Measurements from ENCODE around the gene HSDL1. TPM values are rescaled to one million over a fixed set of nuclear protein-coding genes. Genes with fewer than 3 reads are reported as not detected.

HSDL1 gene
- total RNA-seq, 3 donors from 2014 or later: 7.2 to 21.3 (median 11.0) TPM

GRCh38 chr16:84190731-84191388 lies 45.9 kb upstream of the HSDL1 start, which contains the start of gene ADAD2:
Gene ADAD2 (plus strand): TSS chr16:84191157. CDS start chr16:84191231, 74 bp downstream.
- DNase-seq: no peak
- intact Hi-C loops (cut with DNase I, micrococcal nuclease): no loop called here
- H3K4me3 ChIP-seq: no peak within 1 kb of the TSS
- H3K4me1 ChIP-seq (ENCODE audit: low read depth): peaks cover 4% of the 10 kb centered on the region
- H3K9me3 ChIP-seq: no peaks in the 10 kb centered on the region
- no peak for ATAC-seq
- no peak for TF ChIP-seq CTCF (IDR thresholded peaks at IDR 0.05)
- no peaks in the 10 kb centered on the region for H3K36me3 ChIP-seq (ENCODE audit: low read depth)

- TF ChIP-seq CTCF (IDR thresholded peaks at IDR 0.05): peak; percentile 97
Measured at GRCh38 chr16:84186685-84187437, 41.9 kb upstream of the HSDL1 start, which contains the start of gene TAF1C. Gene TAF1C (minus strand): TSS chr16:84187057. CDS start chr16:84184988, 2,069 bp downstream.

GRCh38 chr16:84184775-84185174 lies 39.8 kb upstream of the HSDL1 start:
- no peaks in the 10 kb centered on the region for H3K9me3 ChIP-seq
- peaks cover 9% of the 10 kb centered on the region for H3K4me1 ChIP-seq (ENCODE audit: low read depth)
- no peaks in the 10 kb centered on the region for H3K36me3 ChIP-seq (ENCODE audit: low read depth)
- intact Hi-C loops (cut with DNase I, micrococcal nuclease): loop anchor here in 1 of 2 donors (5.0 kb wide), 1 partner anchor 102 kb away; no protein-coding TSS in a partner anchor
- H3K4me3 ChIP-seq: no peak overlapping the region
- ATAC-seq (no peak), DNase-seq (no peak)
- TF ChIP-seq CTCF (IDR thresholded peaks at IDR 0.05): no peak

More at GRCh38 chr16:84186685-84187437, 41.9 kb upstream of the HSDL1 start, which contains the start of gene TAF1C:
- peak; percentile 94 to 97 (median 95) for DNase-seq
- Histone ChIP-seq H3K36me3 (ENCODE audit: low read depth) (no peaks in the 10 kb centered on the region), H3K4me1 (ENCODE audit: low read depth) (peaks cover 9% of the 10 kb centered on the region), H3K9me3 (no peaks in the 10 kb centered on the region), H3K4me3 (peak within 1 kb of the TSS; percentile 87)
- intact Hi-C loops (cut with DNase I, micrococcal nuclease): loop anchor here in 1 of 2 donors (5.0 kb wide), 1 partner anchor 105 kb away; no protein-coding TSS in a partner anchor
- ATAC-seq: peak; percentile 100

GRCh38 chr16:84183911-84184591 lies 39.1 kb upstream of the HSDL1 start:
- intact Hi-C loops (cut with DNase I, micrococcal nuclease): no loop called here
- ATAC-seq: no peak
- peaks cover 3% of the 10 kb centered on the region for H3K36me3 ChIP-seq (ENCODE audit: low read depth)

More at GRCh38 chr16:84183911-84184591, 39.1 kb upstream of the HSDL1 start:
- Histone ChIP-seq H3K4me3 (no peak overlapping the region), H3K4me1 (ENCODE audit: low read depth) (peaks cover 9% of the 10 kb centered on the region), H3K9me3 (no peaks in the 10 kb centered on the region)
- no peak for TF ChIP-seq CTCF (IDR thresholded peaks at IDR 0.05)
- DNase-seq: no peak
